Caco-2 (cell line): ENCODE results near the gene TRPC5OS. TPM values are rescaled to one million over a fixed set of nuclear protein-coding genes. Genes with fewer than 3 reads are reported as not detected.

ENCODE experiments used
- BruUV-seq: library from RNA; stranded (reverse); fragments of 400-500 nt; replicated peaks from 2 replicates; lab custom pipeline; 2021; lab: Mats Ljungman, UMichigan
- CTCF ChIA-PET: fragments of 300-600 bp; sonication (Branson Sonifier 250); formaldehyde crosslinking; loops from one replicate; lab custom pipeline; 2022; ENCODE audit warnings: antibody characterized with exemption; lab: Charles Lee
- POLR2A ChIA-PET: fragments of 300-600 bp; sonication (Branson Sonifier 250); formaldehyde crosslinking; loops from one replicate; lab custom pipeline; 2022; ENCODE audit warnings: antibody characterized with exemption; lab: Charles Lee
- DNase-seq, 2 experiments: peaks; one replicate each; pipeline versions ENCODE4 v3.0.0 to v3.0.0-alpha.2; 2020 to 2022
- H3K27me3 ChIP-seq: replicated peaks from 2 replicates; pipeline ENCODE4 v1.6.0; 2011; ENCODE audit warnings: low read length; ENCODE audit not compliant: control insufficient read depth, insufficient read depth
- H3K36me3 ChIP-seq: 2 replicates; pipeline ENCODE4 v1.5.1; 2011; ENCODE audit warnings: low read length; ENCODE audit not compliant: control insufficient read depth, insufficient read depth
- H3K4me1 ChIP-seq: fragments of 250-450 bp; sonication (Bioruptor Pico); 2 replicates; pipeline ENCODE4 v1.5.1; 2020; ENCODE audit warnings: mild to moderate bottlenecking
- H3K4me3 ChIP-seq: 2 replicates; pipeline ENCODE4 v1.5.1; 2011; ENCODE audit warnings: low read depth, mild to moderate bottlenecking, control low read depth, low read length
- H3K9me3 ChIP-seq: fragments of 250-450 bp; sonication (Bioruptor Pico); 2 replicates; pipeline ENCODE4 v1.5.1; 2020; ENCODE audit warnings: mild to moderate bottlenecking, moderate library complexity
- H3K27ac Mint-ChIP-seq: one replicate; pipeline ENCODE4 v1.8.0; 2022; ENCODE audit warnings: mixed read lengths; ENCODE audit not compliant: unreplicated experiment
- H3K27me3 Mint-ChIP-seq: one replicate; pipeline ENCODE4 v1.8.0; 2022; ENCODE audit warnings: mixed read lengths; ENCODE audit not compliant: insufficient read depth, unreplicated experiment
- H3K36me3 Mint-ChIP-seq: one replicate; pipeline ENCODE4 v1.8.0; 2022; ENCODE audit warnings: mild to moderate bottlenecking, mixed read lengths; ENCODE audit not compliant: insufficient read depth, unreplicated experiment
- H3K4me1 Mint-ChIP-seq: one replicate; pipeline ENCODE4 v1.8.0; 2022; ENCODE audit warnings: low read depth, mixed read lengths; ENCODE audit not compliant: unreplicated experiment
- H3K4me3 Mint-ChIP-seq: one replicate; pipeline ENCODE4 v1.8.0; 2022; ENCODE audit warnings: mild to moderate bottlenecking, moderate library complexity, mixed read lengths; ENCODE audit not compliant: unreplicated experiment
- H3K9me3 Mint-ChIP-seq: one replicate; pipeline ENCODE4 v1.8.0; 2022; ENCODE audit warnings: mixed read lengths; ENCODE audit not compliant: unreplicated experiment
- intact Hi-C: fragments of 100-400 bp; cut with micrococcal nuclease; formaldehyde crosslinking; loops from one replicate; pipeline ENCODE4 v1.10.0; 2022; ENCODE audit not compliant: unreplicated experiment
- total RNA-seq: library from RNA; stranded (reverse); gene quantifications from 2 replicates; pipeline ENCODE4 v1.2.3, GENCODE V29; 2022
- TF ChIP-seq, protein P1 (sequence below), 2 experiments: fragments of 200-600 bp in 1 of 2; IDR thresholded peaks; 1 replicate in 1 of 2; 2 replicates in 1 of 2; pipeline versions ENCODE4 v1.5.1 to v1.8.0; 2011 to 2022; ENCODE audit warnings: antibody characterized with exemption in 1 of 2, control low read depth in 1 of 2, inconsistent platforms in 1 of 2, low read depth in 1 of 2, low read length in 1 of 2, mild to moderate bottlenecking in 1 of 2, moderate library complexity in 1 of 2; ENCODE audit not compliant: insufficient read depth in 1 of 2, severe bottlenecking in 1 of 2, unreplicated experiment in 1 of 2

The TRPC5OS gene
- total RNA-seq, 1 experiment from 2014 or later = not detected

DNA sequence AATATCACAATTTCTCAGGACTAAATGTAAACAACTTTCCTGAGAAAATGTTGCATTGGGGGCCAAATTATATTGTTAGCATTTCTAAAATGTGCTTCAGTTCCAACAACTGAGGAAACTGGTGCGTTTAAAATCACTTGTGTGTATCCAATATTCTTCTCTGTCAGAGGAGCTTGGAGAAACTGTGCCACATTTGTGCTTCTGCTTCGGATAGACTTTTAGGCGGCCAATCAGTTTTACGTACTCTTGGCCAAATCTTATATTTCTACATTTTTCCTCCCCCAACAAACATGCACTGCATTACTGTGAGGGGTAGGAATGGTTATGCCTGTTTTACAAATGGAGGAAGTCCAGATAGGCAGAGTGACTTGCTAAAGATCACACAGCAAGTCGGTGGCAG is 27.4 kb upstream of the TRPC5OS start:
- no peaks in the 10 kb centered on the region for H3K4me1 ChIP-seq
- BruUV-seq = no TSS peak
- ChIA-PET CTCF (no interaction called here), POLR2A (no interaction called here)
- no peaks in the 10 kb centered on the region for H3K36me3 ChIP-seq
- no peaks in the 10 kb centered on the region for H3K27me3 ChIP-seq
- no peak overlapping the region for H3K4me3 ChIP-seq
- peaks cover 4% of the 10 kb centered on the region for H3K27me3 Mint-ChIP-seq
- no peaks in the 10 kb centered on the region for H3K4me1 Mint-ChIP-seq
- TF ChIP-seq, protein P1, sequence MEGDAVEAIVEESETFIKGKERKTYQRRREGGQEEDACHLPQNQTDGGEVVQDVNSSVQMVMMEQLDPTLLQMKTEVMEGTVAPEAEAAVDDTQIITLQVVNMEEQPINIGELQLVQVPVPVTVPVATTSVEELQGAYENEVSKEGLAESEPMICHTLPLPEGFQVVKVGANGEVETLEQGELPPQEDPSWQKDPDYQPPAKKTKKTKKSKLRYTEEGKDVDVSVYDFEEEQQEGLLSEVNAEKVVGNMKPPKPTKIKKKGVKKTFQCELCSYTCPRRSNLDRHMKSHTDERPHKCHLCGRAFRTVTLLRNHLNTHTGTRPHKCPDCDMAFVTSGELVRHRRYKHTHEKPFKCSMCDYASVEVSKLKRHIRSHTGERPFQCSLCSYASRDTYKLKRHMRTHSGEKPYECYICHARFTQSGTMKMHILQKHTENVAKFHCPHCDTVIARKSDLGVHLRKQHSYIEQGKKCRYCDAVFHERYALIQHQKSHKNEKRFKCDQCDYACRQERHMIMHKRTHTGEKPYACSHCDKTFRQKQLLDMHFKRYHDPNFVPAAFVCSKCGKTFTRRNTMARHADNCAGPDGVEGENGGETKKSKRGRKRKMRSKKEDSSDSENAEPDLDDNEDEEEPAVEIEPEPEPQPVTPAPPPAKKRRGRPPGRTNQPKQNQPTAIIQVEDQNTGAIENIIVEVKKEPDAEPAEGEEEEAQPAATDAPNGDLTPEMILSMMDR (IDR thresholded peaks at IDR 0.05; ENCODE audit: insufficient read depth in 1 of 2, low read depth in 1 of 2, low read length in 1 of 2, severe bottlenecking in 1 of 2, unreplicated experiment in 1 of 2) = no peak
- no peaks in the 10 kb centered on the region for H3K9me3 Mint-ChIP-seq
- no peak overlapping the region for H3K27ac Mint-ChIP-seq
- H3K36me3 Mint-ChIP-seq = no peaks in the 10 kb centered on the region
- no peak overlapping the region for H3K4me3 Mint-ChIP-seq
- DNase-seq = no peak
- H3K9me3 ChIP-seq = no peaks in the 10 kb centered on the region
- intact Hi-C loops = no loop called here

DNA sequence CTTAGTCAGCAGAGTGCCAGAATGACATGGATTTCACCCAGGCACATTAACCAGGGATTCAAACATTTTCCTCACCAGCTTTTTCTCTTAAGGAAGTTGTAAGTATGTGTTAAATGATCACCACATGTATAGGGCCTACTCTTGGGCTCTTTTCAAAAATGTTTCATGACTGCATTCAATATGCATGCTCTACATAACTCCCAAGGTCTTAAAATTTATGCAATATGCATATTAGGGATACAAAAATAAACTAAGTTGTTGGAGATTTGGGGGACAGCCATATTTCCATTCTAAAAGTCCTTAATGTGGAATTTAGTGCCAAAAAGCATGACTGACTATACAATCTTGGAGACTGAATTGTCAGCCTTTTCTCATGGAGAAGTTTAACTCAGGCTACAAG is 25.0 kb upstream of the TRPC5OS start:
- Histone ChIP-seq H3K9me3 (no peaks in the 10 kb centered on the region), H3K4me3 (no peak overlapping the region), H3K4me1 (no peaks in the 10 kb centered on the region), H3K27me3 (no peaks in the 10 kb centered on the region), H3K36me3 (no peaks in the 10 kb centered on the region)
- POLR2A ChIA-PET = no interaction called here
- H3K36me3 Mint-ChIP-seq = no peaks in the 10 kb centered on the region
- no TSS peak for BruUV-seq
- H3K4me1 Mint-ChIP-seq = no peaks in the 10 kb centered on the region
- TF ChIP-seq, protein P1 (IDR thresholded peaks at IDR 0.05; ENCODE audit: insufficient read depth in 1 of 2, low read depth in 1 of 2, low read length in 1 of 2, severe bottlenecking in 1 of 2, unreplicated experiment in 1 of 2) = no peak
- intact Hi-C loops = no loop called here
- H3K4me3 Mint-ChIP-seq = no peak overlapping the region
- H3K27me3 Mint-ChIP-seq = peaks cover 8% of the 10 kb centered on the region
- DNase-seq = no peak
- no peak overlapping the region for H3K27ac Mint-ChIP-seq
- H3K9me3 Mint-ChIP-seq = peaks cover 7% of the 10 kb centered on the region
- CTCF ChIA-PET = no interaction called here

DNA sequence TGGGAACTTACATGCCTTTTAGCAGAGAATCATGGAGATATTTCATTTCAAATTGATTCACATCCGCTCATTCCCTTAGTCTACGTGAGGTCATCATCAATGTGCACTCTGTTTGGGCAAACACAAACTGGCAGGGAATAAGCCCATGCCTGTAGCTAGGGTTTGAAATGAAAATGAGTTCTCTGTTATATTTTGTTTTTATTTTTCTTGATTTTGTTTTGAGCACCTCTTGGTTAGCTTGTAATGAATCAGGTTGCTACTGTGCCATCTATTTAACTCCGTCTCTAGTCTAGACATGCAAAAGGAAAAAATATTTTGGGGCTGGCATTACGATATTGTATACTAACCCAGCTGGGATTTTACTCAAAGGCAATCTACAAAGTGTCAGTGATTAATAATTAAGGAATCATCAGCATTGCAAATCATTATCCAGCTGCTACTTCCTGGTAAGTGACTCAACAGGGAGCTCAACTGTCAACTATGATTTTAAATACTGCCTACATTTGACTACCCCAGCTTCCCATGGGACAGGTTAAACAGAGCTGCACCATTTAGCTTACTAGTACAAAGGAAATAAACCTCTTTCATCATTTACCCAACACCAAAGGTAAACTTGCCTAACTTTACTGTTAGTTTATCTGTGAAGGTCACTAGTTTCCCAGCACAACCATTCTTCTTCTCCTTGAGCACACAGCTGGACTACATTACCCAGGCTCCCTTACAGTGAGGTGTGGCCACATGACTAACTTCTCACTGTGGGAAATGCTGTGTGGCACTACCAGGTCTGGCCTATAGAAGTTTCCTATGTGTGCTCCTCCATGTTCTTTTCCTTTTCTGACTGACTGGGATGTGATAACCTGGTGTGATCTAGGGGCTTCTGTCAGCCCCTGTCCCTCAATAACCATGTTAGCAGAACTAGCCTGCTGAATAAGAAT is 21.2 kb upstream of the TRPC5OS start:
- DNase-seq = peak in 1 of 2 experiments; percentile 0
- peaks cover 14% of the 10 kb centered on the region for H3K27me3 Mint-ChIP-seq
- H3K4me1 Mint-ChIP-seq = no peaks in the 10 kb centered on the region
- no peaks in the 10 kb centered on the region for H3K36me3 Mint-ChIP-seq
- H3K27ac Mint-ChIP-seq = no peak overlapping the region
- Histone ChIP-seq H3K36me3 (no peaks in the 10 kb centered on the region), H3K9me3 (no peaks in the 10 kb centered on the region), H3K4me3 (no peak overlapping the region), H3K4me1 (no peaks in the 10 kb centered on the region), H3K27me3 (no peaks in the 10 kb centered on the region)
- H3K9me3 Mint-ChIP-seq = peaks cover 9% of the 10 kb centered on the region
- POLR2A ChIA-PET = no interaction called here
- intact Hi-C loops = no loop called here
- CTCF ChIA-PET = no interaction called here
- TF ChIP-seq, protein P1 (IDR thresholded peaks at IDR 0.05; ENCODE audit: insufficient read depth in 1 of 2, low read depth in 1 of 2, low read length in 1 of 2, severe bottlenecking in 1 of 2, unreplicated experiment in 1 of 2) = no peak
- H3K4me3 Mint-ChIP-seq = no peak overlapping the region
- BruUV-seq = no TSS peak
